ENCODE measurements around the gene THADA. TPM values are rescaled to one million over a fixed set of nuclear protein-coding genes. Genes with fewer than 3 reads are reported as not detected.

The THADA gene
- total and polyA plus RNA-seq, 2 donors (not counting 3 experiments of a cell fraction or from before 2014, with no cell fraction given), result 22.6 to 25.3 TPM

DNA sequence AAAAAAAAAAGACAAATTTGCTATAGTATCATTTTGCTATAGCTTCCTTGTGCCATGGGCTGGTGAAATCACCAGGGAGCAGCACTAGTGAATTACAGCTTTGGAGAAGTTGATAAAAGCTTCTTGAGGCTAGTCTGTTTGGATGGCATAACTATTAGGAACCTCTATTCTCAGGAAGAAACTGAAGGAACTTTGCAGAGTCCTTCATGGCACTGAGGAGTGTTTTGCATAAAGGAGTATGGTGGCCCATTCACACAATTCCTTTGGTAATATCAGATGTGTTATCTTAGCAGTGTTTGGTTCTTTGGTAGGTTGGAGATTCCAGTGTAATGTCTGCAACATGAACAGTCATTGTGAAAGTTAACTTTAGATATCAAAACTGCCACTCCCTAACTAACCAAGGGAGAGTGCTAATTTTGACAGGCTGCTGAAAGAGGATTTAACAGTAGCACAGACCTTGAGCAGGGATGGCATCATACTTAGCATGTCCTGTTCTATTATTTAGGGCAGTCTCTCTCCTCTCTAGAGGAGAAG lies 292.8 kb downstream of the THADA start:
- no peak overlapping the region for H2AFZ ChIP-seq (ENCODE audit: low read depth, low read length)
- no peaks in the 10 kb centered on the region for H4K20me1 ChIP-seq (replicated peaks; ENCODE audit: control insufficient read depth, extremely low read depth, insufficient read depth, low read length)
- H3K9ac ChIP-seq (replicated peaks; ENCODE audit: extremely low read depth, insufficient read depth, low read length), result no peak overlapping the region
- H3K9me1 ChIP-seq (replicated peaks; ENCODE audit: control insufficient read depth, extremely low read depth, insufficient read depth, low read length), result no peaks in the 10 kb centered on the region
- dilution Hi-C loops (cut with MboI; ENCODE audit: extremely low pct_ligation_motif_present, low sequenced_read_pairs) (no loop called here), intact Hi-C loops (cut with micrococcal nuclease) (no loop called here)
- TF ChIP-seq POLR2A (IDR thresholded peaks at IDR 0.05; ENCODE audit: low read depth, low read length) (no peak), POLR2AphosphoS5 (IDR thresholded peaks at IDR 0.05; ENCODE audit: insufficient read depth, low read depth, low read length) (no peak), MYC (IDR thresholded peaks at IDR 0.05; ENCODE audit: low read depth, low read length) (no peak), GATA2 (IDR thresholded peaks at IDR 0.05; ENCODE audit: insufficient read depth, insufficient read length, low read depth, low read length) (no peak), CTCF (IDR thresholded peaks at IDR 0.05; ENCODE audit: extremely low read depth in 1 of 2, insufficient read depth in 1 of 2, low read depth in 1 of 2, low read length in 2 of 2) (no peak), EZH2 (IDR thresholded peaks at IDR 0.05; ENCODE audit: borderline replicate concordance, low read depth, low read length, severe bottlenecking) (no peak)
- TF ChIP-seq, protein P1, sequence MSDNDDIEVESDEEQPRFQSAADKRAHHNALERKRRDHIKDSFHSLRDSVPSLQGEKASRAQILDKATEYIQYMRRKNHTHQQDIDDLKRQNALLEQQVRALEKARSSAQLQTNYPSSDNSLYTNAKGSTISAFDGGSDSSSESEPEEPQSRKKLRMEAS (IDR thresholded peaks at IDR 0.05; ENCODE audit: insufficient read depth, insufficient read length), result no peak
- H3K4me2 ChIP-seq (ENCODE audit: insufficient read depth, low read length), result no peak overlapping the region
- H3K4me3 ChIP-seq (replicated peaks in 1 of 3; ENCODE audit: insufficient read depth in 1 of 3, low read depth in 1 of 3, low read length in 3 of 3), result no peak overlapping the region
- no peak overlapping the region for H3K27ac ChIP-seq (ENCODE audit: insufficient read depth, low read depth, low read length)
- BruUV-seq (replicated peaks), result no TSS peak
- DNase-seq (ENCODE audit: low read depth, low spot score) (no peak), FAIRE-seq (no peak)
- no peaks in the 10 kb centered on the region for H3K36me3 ChIP-seq (ENCODE audit: control insufficient read depth in 2 of 2, extremely low read depth in 1 of 2, insufficient read depth in 2 of 2, low read length in 2 of 2)
- ChIA-PET CTCF (interaction anchor here (1.3 kb wide), 1 partner anchor 10 kb away, joined by 3 read pairs; no protein-coding TSS in a partner anchor), POLR2A (no interaction called here)
- H3K27me3 ChIP-seq (ENCODE audit: control insufficient read depth in 2 of 2, insufficient read depth in 2 of 2, low read length in 2 of 2), result no peaks in the 10 kb centered on the region
- H3K4me1 ChIP-seq (ENCODE audit: control insufficient read depth, extremely low read depth, insufficient read depth, low read length), result no peaks in the 10 kb centered on the region
- no peaks in the 10 kb centered on the region for H3K9me3 ChIP-seq (replicated peaks; ENCODE audit: control insufficient read depth, insufficient read depth, low read length)
- H3K79me2 ChIP-seq (ENCODE audit: control insufficient read depth, insufficient read depth, low read length), result no peaks in the 10 kb centered on the region

All from endothelial cell of umbilical vein (primary cell).